AG09309 (cell line): ENCODE data around the gene ESRP2.

Experiments used
- DNase-seq: peaks from one replicate; pipeline ENCODE4 v3.0.0-alpha.2; 2010; ENCODE audit warnings: low read depth
- H3K4me3 ChIP-seq: 2 replicates; pipeline ENCODE4 v1.5.1; 2011; ENCODE audit warnings: mild to moderate bottlenecking, low read depth, low read length, moderate library complexity; ENCODE audit not compliant: control insufficient read depth
- TF ChIP-seq, protein P1 (sequence below): IDR thresholded peaks from 2 replicates; pipeline ENCODE4 v1.5.1; 2011; ENCODE audit warnings: mild to moderate bottlenecking, low read depth, low read length, inconsistent platforms; ENCODE audit not compliant: insufficient read depth, control insufficient read depth; ENCODE audit errors: missing control alignments

The ESRP2 gene

DNA sequence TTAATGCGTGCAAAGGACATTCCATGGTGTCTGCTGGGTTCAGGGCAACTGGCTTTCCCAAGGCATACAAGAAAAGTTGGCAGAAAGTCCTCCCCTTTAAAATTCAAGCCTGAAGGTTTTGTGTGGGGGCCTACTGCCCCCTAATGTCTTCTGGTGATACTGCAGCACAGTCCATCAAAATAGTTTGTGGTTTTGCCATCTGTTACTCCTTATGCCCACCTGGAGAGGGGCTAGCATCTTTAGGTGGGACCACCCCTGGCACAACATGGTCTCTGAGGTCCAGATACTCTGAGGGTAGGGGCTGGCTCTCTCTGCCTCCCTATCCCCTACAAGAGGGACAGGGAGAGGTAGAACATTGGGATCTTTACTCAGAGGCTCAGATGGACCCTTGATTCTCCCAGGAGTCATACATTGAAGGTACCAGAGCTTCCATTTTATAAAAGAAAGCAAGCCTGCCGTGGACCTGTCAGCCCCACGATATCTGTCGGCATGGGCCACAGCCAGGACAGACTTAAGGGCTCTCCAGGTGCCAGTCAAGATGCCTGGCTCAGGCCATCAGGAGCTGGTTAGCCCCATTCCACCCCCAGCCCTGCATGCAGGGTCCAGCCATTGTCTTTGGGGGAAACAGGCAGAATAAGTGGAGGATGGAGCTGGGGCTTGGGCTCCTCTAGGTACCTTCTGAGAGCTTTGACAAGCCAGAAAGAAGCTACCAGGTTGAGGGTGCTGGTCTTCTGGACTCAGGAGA lies 6.3 kb downstream of the ESRP2 start:
- H3K4me3 ChIP-seq: no peak overlapping the region
- TF ChIP-seq, protein P1, sequence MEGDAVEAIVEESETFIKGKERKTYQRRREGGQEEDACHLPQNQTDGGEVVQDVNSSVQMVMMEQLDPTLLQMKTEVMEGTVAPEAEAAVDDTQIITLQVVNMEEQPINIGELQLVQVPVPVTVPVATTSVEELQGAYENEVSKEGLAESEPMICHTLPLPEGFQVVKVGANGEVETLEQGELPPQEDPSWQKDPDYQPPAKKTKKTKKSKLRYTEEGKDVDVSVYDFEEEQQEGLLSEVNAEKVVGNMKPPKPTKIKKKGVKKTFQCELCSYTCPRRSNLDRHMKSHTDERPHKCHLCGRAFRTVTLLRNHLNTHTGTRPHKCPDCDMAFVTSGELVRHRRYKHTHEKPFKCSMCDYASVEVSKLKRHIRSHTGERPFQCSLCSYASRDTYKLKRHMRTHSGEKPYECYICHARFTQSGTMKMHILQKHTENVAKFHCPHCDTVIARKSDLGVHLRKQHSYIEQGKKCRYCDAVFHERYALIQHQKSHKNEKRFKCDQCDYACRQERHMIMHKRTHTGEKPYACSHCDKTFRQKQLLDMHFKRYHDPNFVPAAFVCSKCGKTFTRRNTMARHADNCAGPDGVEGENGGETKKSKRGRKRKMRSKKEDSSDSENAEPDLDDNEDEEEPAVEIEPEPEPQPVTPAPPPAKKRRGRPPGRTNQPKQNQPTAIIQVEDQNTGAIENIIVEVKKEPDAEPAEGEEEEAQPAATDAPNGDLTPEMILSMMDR: peak; percentile 89
- DNase-seq: peak; percentile 29

DNA sequence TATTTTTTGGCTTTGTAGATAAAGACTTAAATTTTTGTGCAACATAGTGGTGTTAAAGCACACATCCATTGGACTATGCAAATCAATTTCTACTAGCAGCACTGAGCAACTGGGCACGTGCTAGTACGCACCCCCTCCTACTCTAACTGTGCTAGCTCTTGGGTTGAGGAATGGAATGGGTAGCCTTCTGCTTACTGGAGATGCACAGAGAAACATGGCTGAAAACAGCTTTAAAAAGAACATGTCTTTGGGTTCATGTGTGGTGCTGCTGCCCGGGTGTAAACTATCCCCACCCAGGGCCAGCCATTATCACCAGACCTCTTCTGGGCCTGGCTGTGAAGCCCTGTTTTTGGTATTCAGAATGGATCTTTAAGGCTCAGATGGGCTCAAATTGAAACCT lies 7.3 kb downstream of the ESRP2 start:
- TF ChIP-seq, protein P1: no peak
- no peak overlapping the region for H3K4me3 ChIP-seq
- DNase-seq: no peak

DNA sequence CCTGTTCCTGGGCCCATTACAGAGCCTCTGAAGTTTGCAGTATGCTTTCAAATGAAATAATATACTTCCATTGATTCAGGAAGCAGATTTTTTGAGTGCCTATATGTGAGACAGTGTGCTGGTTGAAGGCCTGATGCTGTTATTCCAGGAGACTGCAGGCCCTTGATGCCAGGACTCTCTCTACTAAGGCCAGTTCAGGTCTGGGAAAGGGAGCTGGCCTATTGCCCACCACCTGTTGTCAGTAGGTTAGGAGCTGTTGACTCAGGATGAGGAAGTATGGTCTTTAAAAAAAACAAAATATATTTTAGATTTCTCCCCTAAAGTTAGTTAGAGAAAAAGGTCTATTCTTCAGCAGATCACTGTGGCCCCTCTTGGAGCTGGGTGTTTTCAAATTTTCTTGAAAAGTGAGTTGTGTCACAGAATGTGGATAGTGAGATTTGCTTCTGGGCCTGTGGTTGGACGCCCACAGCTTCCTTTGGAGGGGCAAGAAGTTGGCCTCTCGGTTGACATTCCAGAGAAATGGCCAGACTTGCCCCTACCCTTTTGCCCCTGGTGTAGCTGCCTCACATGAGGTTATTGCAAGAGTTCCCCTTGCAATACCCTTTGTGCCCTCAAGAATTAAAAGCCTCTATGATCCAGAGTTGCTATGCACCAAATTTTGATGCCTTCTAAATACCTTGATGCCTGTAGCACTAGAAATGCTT lies 7.9 kb downstream of the ESRP2 start:
- TF ChIP-seq, protein P1: no peak
- DNase-seq: no peak
- no peak overlapping the region for H3K4me3 ChIP-seq

DNA sequence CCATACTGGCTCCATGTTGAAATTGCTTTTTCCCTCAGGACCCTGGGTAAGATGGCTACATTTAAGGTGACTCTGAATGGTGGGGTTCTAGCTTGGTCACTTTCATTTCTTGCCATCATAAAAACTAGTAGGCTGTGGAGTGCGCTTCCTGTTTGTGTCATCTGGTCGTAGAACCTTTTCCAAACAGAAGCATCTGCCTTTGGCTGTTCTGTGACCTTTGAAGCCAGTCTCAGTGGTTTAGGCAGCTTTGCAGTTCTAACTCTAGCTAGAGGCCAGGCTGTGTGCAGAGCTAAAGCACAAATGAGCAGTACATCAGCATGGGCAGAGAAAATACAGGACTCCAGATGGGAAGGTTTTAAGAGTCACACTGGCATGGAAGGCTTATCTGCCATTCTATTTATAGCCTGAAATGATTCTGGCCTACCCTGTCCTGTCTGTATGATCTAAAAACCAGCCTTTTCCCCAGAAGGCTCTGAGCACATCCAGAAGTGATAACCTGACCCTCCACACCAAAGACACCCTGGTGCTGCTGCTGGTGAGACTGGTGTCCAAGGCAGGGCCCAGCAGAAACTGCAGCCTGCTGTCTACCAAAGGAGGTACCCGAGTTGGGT lies 8.6 kb downstream of the ESRP2 start:
- no peak overlapping the region for H3K4me3 ChIP-seq
- TF ChIP-seq, protein P1: no peak
- DNase-seq: no peak

DNA sequence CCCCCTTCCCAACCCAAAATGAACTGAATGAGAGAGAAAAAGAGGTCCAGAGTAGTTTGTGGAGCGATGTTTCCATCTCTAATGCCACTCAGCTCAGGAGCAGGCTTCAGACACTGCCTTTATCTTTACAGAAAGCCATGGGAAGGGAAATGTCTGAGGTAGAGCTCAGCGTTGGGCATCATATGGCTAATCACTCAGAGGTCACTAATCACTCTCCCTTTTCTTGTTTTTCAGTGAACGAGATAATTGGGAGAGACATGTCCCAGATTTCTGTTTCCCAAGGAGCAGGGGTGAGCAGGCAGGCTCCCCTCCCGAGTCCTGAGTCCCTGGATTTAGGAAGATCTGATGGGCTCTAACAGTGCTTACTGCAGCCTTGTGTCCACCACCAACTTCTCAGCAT lies 9.8 kb downstream of the ESRP2 start:
- no peak for DNase-seq
- TF ChIP-seq, protein P1: no peak
- no peak overlapping the region for H3K4me3 ChIP-seq

DNA sequence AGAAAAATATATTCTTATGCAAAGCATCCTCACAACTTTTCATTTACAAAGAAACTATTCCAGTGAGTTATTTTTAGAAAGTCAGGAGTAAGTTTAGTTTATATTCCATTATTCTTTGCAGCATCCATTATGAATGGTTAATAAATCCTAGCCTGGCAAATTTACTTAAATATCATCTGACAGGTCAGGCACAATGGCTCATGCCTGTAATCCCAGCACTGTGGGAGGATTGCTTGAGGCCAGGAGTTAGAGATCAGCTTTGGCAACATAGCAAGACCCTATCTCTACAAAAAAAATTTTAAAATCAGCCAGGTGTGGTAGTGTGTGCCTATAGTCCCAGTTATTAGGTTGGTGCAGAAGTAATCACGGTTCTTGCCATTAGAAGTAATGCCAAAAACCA lies 12.9 kb downstream of the ESRP2 start:
- TF ChIP-seq, protein P1: no peak
- DNase-seq: no peak

More for the DNA sequence above, 12.9 kb downstream of the ESRP2 start:
- no peak overlapping the region for H3K4me3 ChIP-seq
